Mucosa of descending colon (tissue), 3 donors: ENCODE measurements around the gene DISP3. TPM values are rescaled to one million over a fixed set of nuclear protein-coding genes. Genes with fewer than 3 reads are reported as not detected.

Experiments used
- ATAC-seq: fragments of 200-7000 bp; cut with Tn5 transposase; one replicate; pipeline ENCODE4 v1.9.1; 2020; ENCODE audit warnings: mild to moderate bottlenecking, moderate library complexity
- DNase-seq, 3 donors: peaks; one replicate each; pipeline ENCODE4 v3.0.0-alpha.2; 2020
- H3K36me3 ChIP-seq: fragments of 200-600 bp; one replicate; pipeline ENCODE4 v1.8.0; 2021; ENCODE audit warnings: low read depth, mild to moderate bottlenecking
- H3K4me1 ChIP-seq: fragments of 200-600 bp; one replicate; pipeline ENCODE4 v1.8.0; 2021; ENCODE audit warnings: low read depth, mild to moderate bottlenecking
- H3K4me3 ChIP-seq: fragments of 200-600 bp; one replicate; pipeline ENCODE4 v1.8.0; 2021; ENCODE audit warnings: mild to moderate bottlenecking
- H3K9me3 ChIP-seq: fragments of 200-600 bp; one replicate; pipeline ENCODE4 v1.8.0; 2021; ENCODE audit warnings: mild to moderate bottlenecking
- intact Hi-C, 2 donors: fragments of 100-400 bp; cut with DNase I in 1 of 2; cut with micrococcal nuclease in 1 of 2; formaldehyde crosslinking; loops; one replicate each; pipeline versions ENCODE4 v1.11.0 to v1.11.1; 2022; cut with DNase I, micrococcal nuclease
- total RNA-seq, 3 donors: library from RNA; stranded (reverse); fragmentation: NEBNext Ultra II Directional in 2 of 3; extraction: Animal tissue kit (Norgen Biotek cat#: 25700) in 2 of 3; gene quantifications; one replicate each; pipeline versions ENCODE4 v1.2.1 to v1.2.4, GENCODE V29; 2021 to 2023
- TF ChIP-seq, protein P1 (sequence below): fragments of 200-600 bp; IDR thresholded peaks from one replicate; pipeline ENCODE4 v1.8.0; 2022; ENCODE audit warnings: antibody characterized with exemption, mild to moderate bottlenecking
- donor health status: DM: no; HTN: no; CAD: no; lungs with moderate emphysema.
- donor health status: DM: no; HTN: no; CAD: no.
- donor health status: DM: no; HTN: yes; CAD: no.

Gene DISP3
- total RNA-seq, 3 donors from 2014 or later, result 0.17 to 0.23 (median 0.19) TPM

DNA sequence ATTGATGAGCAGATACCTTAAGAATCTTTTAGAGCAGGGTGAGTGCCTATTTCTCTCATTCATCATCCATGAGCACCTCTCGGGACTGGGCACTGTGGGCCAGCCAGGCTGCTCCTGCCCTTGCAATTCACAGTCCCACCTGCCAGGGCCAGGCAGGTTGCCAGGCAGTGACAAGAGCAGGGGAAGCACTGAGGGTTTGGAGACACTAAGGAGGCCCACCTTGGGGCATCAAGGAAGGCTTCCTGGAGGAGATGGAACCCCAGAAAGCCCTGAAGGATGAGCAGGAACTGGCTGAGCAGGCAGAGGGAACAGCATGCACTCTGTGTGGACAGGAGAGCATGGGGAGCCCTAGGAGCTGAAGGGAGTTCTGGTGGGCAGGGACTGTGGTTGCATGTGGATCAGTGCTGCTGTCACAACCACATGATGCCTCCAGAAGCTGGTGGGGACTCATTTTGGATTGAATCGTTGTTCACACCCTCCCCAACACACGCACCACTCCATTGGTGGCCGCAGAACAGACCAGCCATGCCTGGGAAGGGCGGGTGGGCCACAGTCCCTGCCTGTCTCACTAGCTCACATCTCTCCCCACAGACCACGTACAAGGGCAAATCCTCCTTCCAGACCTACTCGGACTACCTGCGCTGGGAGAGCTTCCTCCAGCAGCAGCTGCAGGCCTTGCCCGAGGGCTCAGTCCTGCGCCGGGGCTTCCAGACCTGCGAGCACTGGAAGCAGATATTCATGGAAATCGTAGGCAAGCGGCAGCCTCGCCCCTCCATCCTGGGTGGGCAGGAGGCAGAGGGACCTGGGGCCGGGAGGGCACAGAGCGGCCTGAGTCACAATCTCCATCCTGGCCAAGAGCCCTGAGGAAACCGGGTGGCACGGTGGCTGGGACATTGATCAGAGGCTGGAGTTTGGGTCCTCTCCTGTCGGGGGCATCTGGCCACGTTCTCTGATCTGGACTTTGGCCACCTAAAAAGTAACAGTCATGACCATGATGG lies 55.1 kb downstream of the DISP3 start:
- H3K4me1 ChIP-seq, result no peaks in the 10 kb centered on the region
- intact Hi-C loops, result no loop called here
- ATAC-seq, result no peak
- DNase-seq, result no peak
- H3K36me3 ChIP-seq, result no peaks in the 10 kb centered on the region
- H3K9me3 ChIP-seq, result no peaks in the 10 kb centered on the region
- TF ChIP-seq, protein P1, sequence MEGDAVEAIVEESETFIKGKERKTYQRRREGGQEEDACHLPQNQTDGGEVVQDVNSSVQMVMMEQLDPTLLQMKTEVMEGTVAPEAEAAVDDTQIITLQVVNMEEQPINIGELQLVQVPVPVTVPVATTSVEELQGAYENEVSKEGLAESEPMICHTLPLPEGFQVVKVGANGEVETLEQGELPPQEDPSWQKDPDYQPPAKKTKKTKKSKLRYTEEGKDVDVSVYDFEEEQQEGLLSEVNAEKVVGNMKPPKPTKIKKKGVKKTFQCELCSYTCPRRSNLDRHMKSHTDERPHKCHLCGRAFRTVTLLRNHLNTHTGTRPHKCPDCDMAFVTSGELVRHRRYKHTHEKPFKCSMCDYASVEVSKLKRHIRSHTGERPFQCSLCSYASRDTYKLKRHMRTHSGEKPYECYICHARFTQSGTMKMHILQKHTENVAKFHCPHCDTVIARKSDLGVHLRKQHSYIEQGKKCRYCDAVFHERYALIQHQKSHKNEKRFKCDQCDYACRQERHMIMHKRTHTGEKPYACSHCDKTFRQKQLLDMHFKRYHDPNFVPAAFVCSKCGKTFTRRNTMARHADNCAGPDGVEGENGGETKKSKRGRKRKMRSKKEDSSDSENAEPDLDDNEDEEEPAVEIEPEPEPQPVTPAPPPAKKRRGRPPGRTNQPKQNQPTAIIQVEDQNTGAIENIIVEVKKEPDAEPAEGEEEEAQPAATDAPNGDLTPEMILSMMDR, result no peak
- no peak overlapping the region for H3K4me3 ChIP-seq

DNA sequence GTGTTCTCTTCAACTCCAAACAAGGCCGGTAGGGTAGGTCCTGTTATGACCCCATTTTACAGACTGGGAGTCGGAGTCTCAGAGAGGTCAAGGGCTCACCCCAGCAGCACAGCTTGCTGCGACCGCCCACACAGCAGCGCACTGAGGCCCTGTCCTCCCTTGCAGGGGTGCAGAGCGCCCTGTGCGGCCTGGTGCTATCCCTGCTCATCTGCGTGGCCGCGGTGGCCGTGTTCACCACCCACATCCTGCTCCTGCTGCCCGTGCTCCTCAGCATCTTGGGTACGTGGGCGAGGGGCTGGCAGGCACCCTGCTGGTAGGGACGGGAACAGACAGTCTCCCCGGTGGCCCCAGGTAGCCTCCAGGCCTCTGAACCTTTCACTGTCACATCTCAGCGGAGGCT lies 55.9 kb downstream of the DISP3 start:
- DNase-seq, result no peak
- no peaks in the 10 kb centered on the region for H3K36me3 ChIP-seq
- ATAC-seq, result no peak
- no peak overlapping the region for H3K4me3 ChIP-seq
- H3K4me1 ChIP-seq, result no peaks in the 10 kb centered on the region
- H3K9me3 ChIP-seq, result no peaks in the 10 kb centered on the region
- TF ChIP-seq, protein P1, result no peak
- intact Hi-C loops, result no loop called here

DNA sequence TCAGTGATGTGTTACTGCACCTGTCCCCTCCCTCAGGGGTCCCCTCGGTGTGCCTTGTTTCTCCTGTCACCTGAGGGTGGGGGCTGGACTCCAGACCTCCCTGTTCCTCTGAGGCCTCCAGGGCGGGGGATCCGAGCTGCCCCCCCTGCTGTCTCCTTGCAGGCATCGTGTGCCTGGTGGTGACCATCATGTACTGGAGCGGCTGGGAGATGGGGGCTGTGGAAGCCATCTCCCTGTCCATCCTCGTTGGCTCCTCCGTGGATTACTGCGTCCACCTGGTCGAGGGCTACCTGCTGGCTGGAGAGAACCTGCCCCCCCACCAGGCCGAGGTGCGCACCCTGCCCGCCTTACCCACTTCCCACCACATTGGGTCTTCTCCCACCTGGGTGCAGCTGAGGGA lies 56.4 kb downstream of the DISP3 start:
- DNase-seq (no peak), ATAC-seq (no peak)
- Histone ChIP-seq H3K36me3 (no peaks in the 10 kb centered on the region), H3K4me1 (no peaks in the 10 kb centered on the region), H3K4me3 (no peak overlapping the region), H3K9me3 (no peaks in the 10 kb centered on the region)
- intact Hi-C loops, result no loop called here
- TF ChIP-seq, protein P1, result no peak

DNA sequence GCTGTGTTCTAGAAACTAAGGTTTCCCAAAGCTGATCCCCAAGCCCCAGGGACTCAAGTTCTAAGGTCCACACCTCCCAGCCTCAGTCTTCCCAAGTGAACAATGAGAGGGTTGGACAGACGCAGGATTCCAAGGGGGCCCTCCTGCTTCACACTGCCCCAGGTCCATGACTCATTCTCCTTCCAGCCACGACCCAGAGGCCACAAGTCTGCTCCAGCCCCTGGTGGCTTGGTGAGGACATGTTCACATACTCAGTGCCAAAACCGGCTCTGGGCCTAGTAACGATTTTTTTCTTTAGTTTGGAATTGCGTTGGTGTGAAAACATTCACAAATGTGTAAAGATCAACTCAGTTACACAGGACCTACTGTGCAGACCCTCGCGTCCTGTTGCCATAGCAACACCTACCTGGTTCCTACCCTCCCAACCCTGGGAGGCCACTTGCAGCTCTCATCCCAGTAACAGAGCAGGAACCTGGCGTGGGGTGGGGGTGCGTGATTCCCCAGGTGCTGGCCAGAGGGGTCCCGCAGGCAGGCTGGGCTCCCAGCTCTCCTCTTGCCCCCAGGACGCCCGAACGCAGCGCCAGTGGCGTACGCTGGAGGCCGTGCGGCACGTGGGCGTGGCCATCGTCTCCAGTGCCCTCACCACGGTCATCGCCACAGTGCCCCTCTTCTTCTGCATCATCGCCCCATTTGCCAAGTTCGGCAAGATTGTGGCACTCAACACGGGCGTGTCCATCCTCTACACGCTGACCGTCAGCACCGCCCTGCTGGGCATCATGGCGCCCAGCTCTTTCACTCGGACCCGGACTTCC lies 57.0 kb downstream of the DISP3 start:
- TF ChIP-seq, protein P1, result no peak
- DNase-seq (no peak), ATAC-seq (no peak)
- H3K4me3 ChIP-seq, result no peak overlapping the region
- no peaks in the 10 kb centered on the region for H3K9me3 ChIP-seq
- no peaks in the 10 kb centered on the region for H3K4me1 ChIP-seq
- intact Hi-C loops, result no loop called here
- no peaks in the 10 kb centered on the region for H3K36me3 ChIP-seq

DNA sequence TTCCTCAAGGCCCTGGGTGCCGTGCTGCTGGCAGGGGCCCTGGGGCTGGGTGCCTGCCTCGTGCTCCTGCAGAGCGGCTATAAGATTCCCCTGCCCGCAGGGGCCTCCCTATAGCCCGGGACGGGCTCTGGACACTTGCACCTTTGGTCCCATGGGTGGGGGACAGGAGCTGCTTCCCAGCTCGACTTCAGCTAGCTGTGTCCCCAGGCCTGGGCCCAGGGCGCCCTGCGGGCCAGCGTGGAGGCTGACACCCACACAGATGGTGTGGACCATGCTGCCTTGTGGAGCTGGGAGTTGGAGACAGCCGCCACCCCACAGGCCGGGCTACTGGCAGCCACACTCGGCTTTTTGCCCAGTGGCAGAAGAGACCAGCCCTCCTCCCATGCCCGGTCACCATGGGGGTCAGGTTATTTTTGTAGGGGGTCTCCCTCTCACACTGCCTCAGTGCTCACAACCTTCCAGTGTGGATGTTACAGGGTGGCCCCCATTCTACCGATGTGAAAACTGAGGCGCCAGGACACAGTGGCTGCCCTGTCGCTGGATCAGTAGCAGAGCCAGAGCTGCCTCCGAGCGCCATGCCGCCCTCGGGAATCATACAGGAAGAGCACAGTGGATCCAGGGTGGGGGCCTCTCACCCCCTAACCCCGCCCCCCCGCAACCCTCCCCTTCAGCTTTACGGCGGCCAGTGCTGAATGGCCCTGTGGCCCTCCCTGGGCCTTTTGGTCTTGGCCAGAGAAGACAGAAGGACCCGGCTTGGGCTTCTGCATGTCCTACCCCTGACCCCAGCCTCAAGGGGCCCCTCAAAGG lies 57.8 kb downstream of the DISP3 start:
- Histone ChIP-seq H3K9me3 (no peaks in the 10 kb centered on the region), H3K4me1 (no peaks in the 10 kb centered on the region), H3K4me3 (no peak overlapping the region), H3K36me3 (no peaks in the 10 kb centered on the region)
- intact Hi-C loops, result no loop called here
- TF ChIP-seq, protein P1, result no peak
- ATAC-seq, result no peak
- no peak for DNase-seq
